ENCODE measurements around the gene HSD17B3.
"Not testable (repeated sequence)": the region's sequence is repeated elsewhere in the genome, so short reads cannot be mapped to it uniquely, and the experiment has no call there.

The HSD17B3 gene

DNA sequence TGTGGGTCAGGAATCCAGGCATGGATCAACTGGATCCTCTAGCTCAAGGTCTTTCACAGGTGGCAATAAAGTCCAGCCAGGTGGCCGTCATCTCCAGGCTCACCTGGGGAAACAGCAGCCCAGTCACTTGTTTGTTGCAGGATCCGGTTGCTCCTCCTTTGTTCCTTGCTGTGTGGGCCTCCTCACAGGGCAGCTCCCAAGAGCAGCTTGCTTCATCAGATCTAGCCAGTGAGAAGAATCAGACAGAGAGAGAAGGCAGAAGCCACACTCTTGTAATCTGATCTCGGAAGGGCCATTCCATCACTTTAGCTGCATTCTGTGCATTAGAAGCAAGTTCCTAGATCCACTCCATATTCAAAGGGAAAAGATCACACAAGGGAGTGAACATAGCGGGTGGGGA, 3.2 kb upstream of the HSD17B3 start:
- no peak for DNase-seq

DNA sequence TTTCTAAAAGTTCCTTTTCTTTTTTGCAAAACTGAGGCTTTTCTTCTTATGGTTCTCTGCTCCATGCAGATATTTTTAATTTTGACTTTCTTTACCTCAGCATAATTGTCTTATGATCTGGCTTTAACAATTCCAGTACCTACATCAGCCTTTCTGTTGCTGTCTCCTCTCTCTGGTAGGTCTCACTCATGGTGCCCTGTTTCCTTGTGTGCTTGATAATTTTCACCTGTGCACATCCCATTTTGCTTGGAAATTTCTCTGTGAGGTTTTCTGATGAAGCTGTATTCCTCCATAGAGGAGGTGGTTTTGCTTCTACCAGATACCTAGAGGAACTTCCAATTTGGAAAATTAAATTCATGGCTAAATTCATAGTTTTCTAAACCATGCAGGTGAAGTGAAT, 2.3 kb upstream of the HSD17B3 start:
- DNase-seq = no peak

DNA sequence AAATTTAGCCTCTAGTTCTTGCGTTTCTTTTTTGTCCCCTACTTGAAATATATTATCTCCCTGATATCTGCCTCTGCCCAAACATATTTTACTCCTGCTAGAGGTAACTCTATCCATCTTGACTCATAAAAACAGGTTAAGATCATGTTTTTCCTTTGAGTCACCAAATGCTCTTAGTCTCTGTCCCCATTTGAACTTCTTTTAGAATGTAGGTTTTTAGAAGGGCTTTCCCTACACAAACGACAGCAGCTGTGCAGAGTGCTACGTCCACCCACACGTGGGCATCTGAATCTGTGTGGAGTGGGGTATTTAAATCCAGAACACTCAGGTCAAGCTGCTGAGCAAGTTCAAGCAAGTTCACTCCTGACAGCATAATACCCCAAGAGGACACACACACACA, 2.2 kb downstream of the HSD17B3 start:
- DNase-seq = no peak

DNA sequence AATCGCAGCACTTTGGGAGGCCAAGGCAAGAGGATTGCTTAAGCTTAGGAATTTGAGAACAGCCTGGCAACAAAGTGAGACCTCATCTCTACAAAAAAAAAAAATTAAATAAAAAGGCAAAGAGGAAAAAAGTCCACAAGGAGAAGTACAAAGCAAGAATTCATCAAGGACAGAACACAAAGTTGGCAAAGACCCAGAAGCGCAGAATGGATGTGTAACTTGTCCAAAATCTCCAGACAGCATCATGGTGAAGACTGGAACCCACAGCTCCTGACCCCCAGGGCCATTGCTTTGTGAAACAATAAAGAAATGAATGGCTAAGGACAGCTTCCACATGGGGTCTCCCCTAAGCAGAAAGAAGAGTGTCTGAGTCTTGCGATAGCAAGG, 7.8 kb downstream of the HSD17B3 start:
- DNase-seq = no peak

DNA sequence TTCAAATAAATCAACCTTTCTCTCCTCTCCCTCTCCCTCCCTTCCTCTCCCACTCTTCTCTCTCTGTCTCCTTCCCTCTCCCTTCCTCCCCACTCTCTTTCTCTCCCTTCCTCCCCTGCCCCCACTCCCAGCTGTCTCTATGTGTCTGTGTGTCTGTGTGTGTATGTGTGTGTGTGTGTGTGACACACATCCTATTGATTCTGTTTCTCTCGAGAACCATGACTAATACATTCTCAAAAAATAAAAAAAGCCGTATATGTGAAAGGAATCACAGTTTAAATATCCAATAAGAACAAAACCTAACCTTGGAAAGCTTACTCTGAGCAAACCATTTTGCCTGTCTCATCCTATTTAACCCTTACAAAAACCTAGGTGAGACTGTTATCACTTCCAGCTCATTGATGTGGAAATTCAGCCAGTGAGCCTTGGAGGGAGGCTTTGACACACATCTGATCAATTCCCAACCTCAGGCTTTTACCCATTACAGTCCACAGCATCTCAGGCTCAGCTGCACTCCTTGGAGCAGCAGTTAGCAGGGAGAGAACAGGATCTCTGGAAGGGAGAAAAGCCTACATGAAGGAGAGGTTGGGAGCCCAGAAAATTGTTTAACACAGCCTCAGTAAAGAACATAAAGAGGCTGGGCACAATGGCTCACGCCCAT, 8.3 kb downstream of the HSD17B3 start:
- DNase-seq = no peak

DNA sequence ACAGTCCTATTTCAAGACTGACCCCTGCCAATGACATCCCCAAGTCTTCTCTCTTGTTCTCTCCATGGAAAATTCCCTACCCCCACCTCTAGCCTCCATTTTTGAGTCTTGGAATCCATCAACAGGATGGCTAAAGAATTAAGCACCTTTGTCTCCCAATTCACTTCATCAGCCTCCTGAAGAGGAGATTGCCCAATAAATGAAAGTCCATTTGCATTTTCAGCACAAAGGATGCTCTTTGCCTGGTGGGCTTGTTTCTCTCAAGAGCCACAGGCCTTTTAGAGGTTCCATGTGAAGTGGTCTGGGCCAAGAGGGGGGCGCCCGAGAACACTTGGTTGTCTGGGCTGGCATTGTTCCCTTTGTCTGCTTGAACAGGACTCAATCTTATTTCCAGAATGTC, 12.6 kb downstream of the HSD17B3 start:
- DNase-seq = no peak

DNA sequence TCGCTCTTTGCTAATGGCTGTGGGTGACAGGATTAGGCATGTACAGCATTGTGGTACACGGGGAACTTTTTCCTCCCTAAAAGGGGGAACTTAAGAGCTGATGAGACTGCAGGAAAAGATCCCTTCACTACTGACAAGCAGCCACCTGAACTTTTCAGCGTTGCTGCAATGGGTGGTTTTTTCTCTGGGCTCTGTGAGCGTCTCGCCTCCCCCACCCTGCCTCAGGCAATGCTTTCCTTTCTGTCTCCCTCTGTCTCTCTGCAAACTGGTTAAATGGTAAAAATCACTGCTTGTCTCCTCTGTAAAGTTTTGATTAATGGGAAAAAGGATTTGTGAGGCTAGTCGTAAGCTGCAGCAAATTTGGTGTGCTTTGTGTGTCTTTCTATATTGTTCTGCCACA, 20.3 kb downstream of the HSD17B3 start:
- no peak for DNase-seq

DNA sequence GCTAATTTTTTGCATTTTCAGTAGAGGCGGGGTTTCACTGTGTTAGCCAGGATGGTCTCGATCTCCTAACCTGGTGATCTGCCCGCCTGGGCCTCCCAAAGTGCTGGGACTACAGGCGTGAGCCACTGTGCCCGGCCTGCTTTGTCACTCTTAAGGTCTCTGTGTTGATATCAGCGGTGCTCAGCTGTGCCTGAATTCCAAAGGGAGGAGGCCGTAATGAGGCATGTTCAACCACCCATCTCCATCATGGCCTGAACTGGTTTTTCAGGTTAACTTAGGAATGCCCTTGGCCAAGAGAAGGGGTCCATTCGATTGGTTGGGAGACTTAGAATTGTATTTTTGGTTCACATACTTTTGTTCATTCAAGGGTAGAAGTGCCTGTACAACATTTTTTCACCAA, 22.0 kb downstream of the HSD17B3 start:
- peak in 1 of 2 experiments; percentile 1 for DNase-seq

DNA sequence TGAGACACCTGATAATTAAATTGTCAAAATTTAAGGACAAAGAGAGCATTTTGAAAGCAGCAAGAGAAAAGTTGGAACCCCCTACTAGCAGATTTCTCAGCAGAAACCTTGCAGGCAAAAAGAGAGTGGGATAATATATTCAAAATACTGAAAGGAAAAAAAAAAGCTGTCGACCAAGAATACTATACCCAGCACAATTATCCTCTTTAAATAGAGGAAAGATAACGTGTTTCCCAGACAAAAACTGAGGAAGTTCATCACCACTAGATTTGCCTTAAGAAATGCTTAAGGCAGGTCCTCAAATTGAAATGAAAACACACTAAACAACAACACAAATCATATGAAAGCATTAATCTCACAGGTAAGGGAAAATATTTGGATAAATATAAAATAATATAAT, 27.0 kb downstream of the HSD17B3 start:
- DNase-seq = no peak

DNA sequence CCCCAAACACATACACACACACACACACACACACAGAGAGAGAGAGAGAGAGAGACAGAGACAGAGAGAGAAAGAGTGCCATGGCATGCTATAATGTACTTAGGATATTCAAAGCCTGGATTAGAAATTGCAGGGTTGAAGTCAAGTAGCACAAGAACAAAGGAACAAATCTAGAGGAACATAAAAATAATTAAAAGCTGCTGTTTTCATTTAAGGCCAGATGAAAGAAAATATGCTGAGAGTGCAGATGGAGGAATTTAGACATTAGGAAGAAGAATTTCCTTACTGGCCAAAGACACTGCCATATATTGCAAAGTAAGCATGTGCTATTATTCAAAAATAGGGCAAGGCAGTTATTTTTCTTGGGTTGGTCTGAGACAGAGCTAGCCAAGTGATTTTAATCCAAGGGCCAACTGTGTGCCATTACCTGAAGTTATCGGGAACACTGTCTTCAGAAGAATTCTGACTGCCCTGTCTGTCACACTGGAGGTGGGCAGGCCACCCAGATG, 31.7 kb downstream of the HSD17B3 start:
- no peak for DNase-seq

DNA sequence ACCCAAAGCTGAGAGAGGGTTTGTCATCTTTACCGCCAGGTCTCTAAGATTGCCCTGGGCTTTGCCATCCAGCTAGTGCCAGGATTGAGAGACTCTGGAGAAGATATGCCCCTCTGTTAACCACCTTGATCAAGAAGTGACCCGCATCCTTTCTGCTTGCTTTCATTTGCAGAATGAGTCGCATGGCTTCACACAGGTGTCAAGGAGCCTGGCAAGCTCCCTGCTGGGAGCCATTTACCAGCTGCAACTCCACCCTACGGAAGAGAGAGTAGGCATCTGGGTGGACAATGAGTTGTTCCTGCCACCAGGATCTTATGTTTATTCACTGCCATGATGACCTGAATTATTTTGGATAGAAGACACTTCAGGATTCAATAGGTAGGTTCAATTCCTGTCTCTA, 43.0 kb downstream of the HSD17B3 start:
- DNase-seq = no peak

DNA sequence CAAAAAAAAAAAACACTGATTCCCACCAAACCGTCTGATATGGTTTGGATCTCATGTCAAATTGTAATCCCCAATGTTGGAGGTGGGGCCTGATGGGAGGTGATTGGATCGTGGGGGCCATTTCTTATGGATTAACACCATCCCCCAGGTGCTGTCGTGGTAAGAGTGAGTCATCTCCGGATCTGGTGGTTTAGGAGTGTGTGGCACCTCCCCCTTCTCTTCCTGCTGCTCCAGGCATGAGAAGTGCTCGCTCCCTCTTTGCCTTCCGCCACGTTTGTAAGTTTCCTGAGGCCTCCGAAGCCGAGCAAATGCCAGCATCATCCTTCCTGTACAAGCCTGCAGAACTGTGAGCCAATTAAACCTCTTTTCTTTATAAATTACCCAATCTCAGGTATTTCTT, 45.2 kb downstream of the HSD17B3 start:
- no peak for DNase-seq

DNA sequence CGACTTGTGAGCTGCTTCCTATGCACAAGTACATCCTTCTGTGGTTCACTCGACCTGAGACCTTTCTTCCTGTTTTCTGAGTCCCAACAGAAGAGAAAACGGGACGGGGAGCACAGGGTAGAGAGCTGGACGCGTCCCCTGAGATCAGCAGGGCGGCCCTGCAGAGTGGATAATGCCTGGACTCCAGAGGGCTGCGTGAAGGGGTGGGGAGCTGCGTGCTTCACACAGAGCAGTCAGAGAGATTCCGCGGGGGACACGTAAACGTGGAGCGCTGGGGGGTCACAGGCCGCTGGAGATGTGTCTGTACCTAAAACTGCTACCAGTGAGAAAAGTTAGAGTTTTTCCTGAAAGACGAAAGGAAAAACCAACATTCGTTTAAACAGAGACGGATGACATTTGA, 46.3 kb downstream of the HSD17B3 start:
- DNase-seq = no peak

DNA sequence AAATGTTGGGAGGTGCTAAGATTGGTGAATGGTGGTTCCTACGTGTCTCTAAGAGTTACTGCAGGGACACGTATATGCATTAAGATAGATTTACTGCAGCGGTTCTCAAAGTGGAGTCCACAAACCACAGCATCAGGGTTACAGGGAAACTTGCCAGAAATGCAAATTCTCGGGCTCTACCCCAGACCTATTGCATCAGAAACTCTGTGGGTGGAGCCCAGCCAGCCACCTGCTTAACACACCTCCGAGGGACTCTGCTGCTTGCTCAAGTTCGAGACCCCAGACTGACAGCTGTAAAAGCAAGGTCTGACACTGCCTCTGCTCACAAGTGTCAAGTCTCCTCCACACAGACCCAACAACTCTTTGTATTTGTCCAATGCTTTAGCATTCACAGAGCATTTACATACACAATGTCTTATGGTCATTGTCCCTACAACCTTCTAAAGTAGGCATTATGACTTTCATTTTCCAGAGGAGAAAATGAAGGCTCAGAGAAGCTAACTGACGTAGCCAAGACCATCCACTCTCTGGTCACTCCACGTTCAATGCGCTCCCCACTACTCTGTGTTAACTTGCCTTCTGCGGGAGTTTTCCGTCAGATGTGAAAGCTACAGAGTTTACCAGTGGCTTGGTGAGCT, 48.8 kb downstream of the HSD17B3 start:
- peak; percentile 15 to 32 for DNase-seq

DNA sequence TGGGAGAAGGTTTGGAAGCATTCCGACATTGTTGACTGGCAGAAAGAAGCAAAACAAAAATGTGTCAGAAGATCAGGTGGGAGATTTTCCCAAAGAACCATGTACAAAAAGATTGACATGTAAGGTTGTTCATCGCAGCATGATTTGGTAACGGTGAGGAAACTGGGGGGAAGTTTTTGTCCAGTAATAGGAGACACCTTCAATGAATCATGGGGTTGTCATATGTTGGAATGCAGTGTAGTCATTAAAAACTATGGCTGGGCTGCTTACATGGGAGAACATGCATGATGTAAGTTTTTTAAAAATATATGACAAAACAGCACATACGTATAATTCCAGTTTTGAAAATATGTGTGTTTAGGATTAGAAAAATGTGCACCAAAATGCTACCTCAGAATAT, 50.5 kb downstream of the HSD17B3 start:
- no peak for DNase-seq

DNA sequence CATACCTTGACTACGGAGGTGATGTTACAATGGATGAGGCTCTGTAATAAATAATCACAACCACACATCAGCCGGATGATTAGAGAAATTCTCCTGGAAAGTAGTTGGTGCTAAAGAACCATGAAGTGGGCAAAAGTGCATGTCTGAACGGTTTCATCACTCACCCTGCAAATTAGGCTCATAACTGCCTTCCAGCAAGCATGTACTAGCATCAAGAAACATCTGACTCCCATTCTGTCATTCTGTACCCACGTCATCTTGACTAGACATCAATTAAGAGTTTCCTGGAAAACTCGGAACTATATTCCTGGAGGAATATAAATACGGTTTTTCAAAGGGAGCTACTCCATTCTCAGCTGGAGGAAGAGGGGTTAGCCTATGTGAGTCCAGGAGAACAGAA, 52.2 kb downstream of the HSD17B3 start:
- no peak for DNase-seq

DNA sequence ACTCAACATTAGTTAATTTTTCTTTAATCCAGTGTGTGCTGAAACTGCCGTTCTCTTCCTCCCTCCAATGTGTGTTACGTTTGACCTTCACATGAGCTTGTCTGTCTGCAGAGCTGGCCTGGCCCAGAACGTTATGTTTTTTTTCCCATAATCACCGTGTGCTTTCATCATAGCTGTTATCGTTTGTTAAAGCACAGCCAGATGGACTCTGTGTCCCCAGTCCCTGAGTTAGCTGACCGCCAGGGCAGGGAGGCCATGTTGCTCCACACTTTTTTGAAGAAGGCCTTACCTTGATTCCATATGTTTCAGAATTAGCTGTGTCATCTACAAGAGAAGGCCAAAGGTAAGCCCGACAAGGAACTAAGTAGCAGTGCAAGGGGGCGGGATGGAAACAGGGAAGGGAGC, 55.7 kb downstream of the HSD17B3 start:
- DNase-seq = no peak

DNA sequence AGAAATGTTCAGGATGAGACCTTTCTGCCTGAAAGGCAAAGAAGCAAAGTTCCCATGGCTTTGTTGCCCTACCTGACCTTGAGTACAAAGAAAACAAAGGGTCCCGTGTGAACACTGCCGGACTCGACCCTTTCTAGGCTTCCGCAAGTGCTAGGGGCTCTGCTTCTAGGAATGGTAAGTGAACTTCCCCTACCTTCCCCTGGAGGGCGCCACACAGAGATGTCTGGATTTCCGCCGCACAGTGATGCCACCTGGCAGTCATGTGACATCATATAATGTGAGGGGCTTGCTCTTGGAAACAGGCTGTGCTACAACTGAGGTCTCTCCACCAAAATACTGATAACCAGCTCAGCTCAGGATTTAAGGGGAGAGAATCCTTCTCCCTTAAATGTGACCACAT, 56.6 kb downstream of the HSD17B3 start:
- no peak for DNase-seq

DNA sequence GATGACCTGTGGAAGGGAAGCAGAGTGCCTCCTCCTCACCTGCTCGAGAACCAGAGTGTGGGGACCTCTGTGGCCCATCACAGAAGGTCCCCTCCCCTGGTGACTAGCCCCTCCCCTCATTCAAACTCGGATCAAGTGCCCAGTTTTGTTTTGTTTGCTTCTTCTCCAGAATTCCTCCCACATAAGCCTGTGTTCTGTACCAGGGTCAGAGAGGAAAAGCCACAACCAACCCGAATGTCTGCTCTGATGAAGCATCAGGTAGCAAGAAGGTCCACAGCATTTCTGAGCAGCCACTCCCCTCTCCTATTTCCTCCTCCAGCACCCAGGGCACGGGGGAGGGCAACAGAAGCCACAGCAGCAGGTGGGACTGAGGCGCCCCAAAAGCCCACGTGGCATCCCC, 58.2 kb downstream of the HSD17B3 start:
- no peak for DNase-seq

DNA sequence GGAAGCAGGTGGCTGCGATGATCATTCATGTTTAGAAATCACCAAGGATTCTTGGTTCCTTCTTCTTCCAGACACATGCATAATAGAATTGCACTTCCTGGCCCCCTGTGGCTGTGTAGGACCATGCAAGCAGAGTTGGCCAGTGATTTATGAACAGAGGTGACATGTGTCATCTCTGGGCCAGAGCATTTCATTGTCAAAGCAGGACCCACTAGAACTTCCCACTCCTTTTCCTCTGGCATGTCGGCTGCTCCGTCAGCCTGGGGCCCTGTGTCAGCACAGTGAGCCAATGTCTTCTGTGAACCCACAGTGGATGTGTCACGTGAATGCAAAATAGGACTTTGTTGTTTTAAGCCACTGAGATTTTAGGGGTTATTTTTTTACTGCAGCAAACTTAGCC, 59.2 kb downstream of the HSD17B3 start:
- no peak for DNase-seq

DNA sequence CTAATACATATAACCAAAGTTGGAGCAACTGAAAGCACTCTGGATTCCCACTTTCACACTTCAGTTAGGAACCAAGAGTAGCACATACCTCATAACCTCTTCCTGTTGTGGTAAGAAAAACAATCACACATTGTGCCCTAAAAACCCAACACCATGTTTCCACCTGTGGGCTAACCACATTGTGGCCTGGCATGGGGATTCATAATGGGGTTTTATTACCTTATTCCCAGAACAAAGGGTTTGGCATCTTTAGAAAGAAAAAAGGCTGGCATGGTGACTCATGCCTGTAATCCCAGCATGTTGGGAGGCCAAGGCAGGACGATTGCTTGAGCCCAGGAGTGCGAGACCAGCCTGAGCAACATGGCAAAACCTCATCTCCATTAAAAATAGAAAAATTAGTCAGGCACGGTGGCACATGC, 60.6 kb downstream of the HSD17B3 start:
- no peak for DNase-seq

DNA sequence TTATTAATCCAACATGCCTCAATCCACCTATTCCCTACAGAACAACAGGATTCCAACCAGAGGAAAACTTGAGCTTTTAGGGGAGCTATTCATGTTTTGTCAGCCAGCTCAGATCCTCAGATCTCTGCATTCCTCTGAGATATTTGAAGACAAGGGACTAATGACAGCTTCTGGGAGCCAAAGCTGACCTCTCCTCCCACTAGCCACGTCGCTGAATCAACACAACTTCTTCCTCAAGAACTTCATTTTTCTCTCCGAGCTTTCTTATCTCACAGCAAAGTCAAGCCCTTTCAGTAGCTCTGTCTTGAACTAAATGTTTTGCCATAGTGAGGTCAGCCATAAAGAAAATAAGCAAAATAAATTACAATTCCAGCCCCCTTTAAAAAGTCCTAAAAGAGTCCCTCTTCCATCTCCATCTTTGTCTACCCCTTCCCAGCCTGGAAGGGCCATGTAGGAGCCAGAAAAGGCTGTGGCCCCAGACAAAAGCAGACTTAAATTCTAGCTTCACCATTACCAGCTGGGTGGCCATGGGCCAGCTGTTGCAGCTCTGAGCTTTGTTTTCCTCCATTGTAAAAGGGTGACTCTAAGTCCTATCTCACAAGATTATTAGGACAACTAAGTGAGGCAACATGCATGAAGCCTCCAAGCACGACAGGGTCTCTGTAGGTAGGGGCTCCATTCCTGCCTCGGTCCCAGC, 65.0 kb downstream of the HSD17B3 start:
- DNase-seq = no peak

DNA sequence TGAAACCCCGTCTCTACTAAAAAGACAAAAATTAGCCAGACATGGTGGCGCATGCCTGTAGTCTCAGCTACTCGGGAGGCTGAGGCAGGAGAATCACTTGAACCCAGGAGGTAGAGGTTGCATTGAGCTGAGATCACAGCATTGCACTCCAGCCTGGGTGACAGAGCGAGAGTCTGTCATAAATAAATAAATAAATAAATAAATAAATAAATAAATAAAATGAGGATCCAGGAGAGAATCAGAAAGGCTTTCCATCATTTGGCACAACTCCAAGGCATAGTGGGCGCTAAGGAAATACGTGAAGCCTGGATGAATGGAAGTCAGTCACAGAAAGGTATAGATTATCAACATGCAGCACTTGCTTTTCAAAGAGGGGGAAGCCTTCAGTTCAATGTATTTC, 65.6 kb downstream of the HSD17B3 start:
- DNase-seq = not testable (repeated sequence)

DNA sequence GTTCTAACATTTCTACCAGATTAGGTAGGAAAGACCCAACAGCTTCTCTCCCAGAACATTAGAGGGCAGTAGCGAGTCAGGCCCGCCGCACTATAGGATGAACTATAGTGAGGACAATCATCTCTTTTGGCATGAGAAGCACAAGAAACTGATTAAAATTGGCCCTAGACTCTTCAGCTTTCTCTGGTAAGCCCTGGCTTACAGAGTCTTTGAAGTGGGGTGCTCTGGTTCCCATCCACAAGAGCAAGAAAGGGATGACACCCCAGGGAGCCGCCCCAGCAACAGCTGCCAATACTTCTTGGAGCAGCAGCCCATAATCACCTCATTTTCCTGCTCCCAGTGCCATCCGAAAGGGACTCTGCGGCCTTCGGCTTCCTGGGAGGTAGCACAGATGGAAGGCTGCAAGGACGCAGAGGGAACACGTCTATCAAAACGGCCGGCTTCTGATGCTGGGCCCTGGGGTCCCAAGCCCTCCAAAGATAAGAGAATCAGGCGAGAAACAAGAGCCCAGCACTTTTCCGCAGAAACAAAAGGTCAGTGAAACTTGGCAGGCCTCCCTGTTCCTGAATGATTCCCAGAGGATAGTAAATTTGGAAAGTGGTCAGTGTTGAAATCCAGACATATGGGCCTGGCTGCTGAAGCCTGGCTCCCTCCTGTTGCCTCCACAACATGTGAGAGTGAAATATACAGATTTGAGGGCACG, 69.3 kb downstream of the HSD17B3 start:
- DNase-seq = peak; percentile 5 to 47
